Smooth muscle cell (in vitro differentiated cells): Measurements from ENCODE around the gene COG7. TPM values are rescaled to one million over a fixed set of nuclear protein-coding genes. Genes with fewer than 3 reads are reported as not detected.

Experiments used
- DNase-seq: peaks from one replicate; lab custom pipeline; 2025; ENCODE audit not compliant: unreplicated experiment; lab: John Stamatoyannopoulos, UW
- H2AFZ ChIP-seq: fragments of 200-600 bp; sonication (generic); 2 replicates; pipeline ENCODE4 v1.6.0; 2016; ENCODE audit warnings: antibody characterized with exemption, low read depth, mild to moderate bottlenecking
- H3F3A ChIP-seq: fragments of 200-600 bp; sonication (generic); 2 replicates; pipeline ENCODE4 v1.6.0; 2017; ENCODE audit warnings: antibody characterized with exemption, low read depth
- H3K27ac ChIP-seq: fragments of 200-600 bp; sonication (generic); 2 replicates; pipeline ENCODE4 v1.5.1; 2016; ENCODE audit warnings: low read depth, mild to moderate bottlenecking
- H3K27me3 ChIP-seq: fragments of 200-600 bp; sonication (generic); 2 replicates; pipeline ENCODE4 v1.6.1; 2016; ENCODE audit warnings: low read depth, mild to moderate bottlenecking
- H3K36me3 ChIP-seq: fragments of 200-600 bp; sonication (generic); 2 replicates; pipeline ENCODE4 v1.5.1; 2016; ENCODE audit warnings: low read depth
- H3K4me1 ChIP-seq: fragments of 200-600 bp; sonication (generic); 2 replicates; pipeline ENCODE4 v1.5.1; 2016; ENCODE audit warnings: low read depth
- H3K4me2 ChIP-seq: fragments of 200-600 bp; sonication (generic); 2 replicates; pipeline ENCODE4 v1.6.0; 2016; ENCODE audit warnings: mild to moderate bottlenecking
- H3K4me3 ChIP-seq: fragments of 200-600 bp; sonication (generic); 2 replicates; pipeline ENCODE4 v1.5.1; 2016; ENCODE audit warnings: mild to moderate bottlenecking
- H3K79me2 ChIP-seq: fragments of 200-600 bp; sonication (generic); 2 replicates; pipeline ENCODE4 v1.6.0; 2016; ENCODE audit warnings: low read depth, mild to moderate bottlenecking
- H3K9ac ChIP-seq: fragments of 200-600 bp; sonication (generic); 2 replicates; pipeline ENCODE4 v1.6.0; 2016; ENCODE audit warnings: low read depth
- H3K9me3 ChIP-seq: fragments of 200-600 bp; sonication (generic); replicated peaks from 2 replicates; pipeline ENCODE4 v1.5.1; 2016; ENCODE audit warnings: low read depth
- H4K20me1 ChIP-seq: fragments of 200-600 bp; sonication (generic); 2 replicates; pipeline ENCODE4 v1.6.0; 2016; ENCODE audit warnings: low read depth
- CTCF ChIP-seq: fragments of 200-600 bp; sonication (generic); IDR thresholded peaks from 2 replicates; pipeline ENCODE4 v1.5.1; 2017; ENCODE audit warnings: borderline replicate concordance, mild to moderate bottlenecking, antibody characterized with exemption; ENCODE audit not compliant: insufficient read depth, poor library complexity, severe bottlenecking
- WGBS: methylation state at CpG from one replicate; pipeline ENCODE4 v1.1.7; 2016; ENCODE audit warnings: low lambda C conversion rate; 5-methylcytosine and 5-hydroxymethylcytosine counted together
- polyA plus RNA-seq: library from polyadenylated mRNA; unstranded; fragments of >200 nt; fragmentation: Nextera tagmentation; extraction: Ambion mirVana; gene quantifications from 2 replicates; pipeline ENCODE4 v1.2.1, GENCODE V29; 2016
- total RNA-seq: library from RNA; depleted of rRNA; stranded (reverse); fragments of >200 nt; gene quantifications from 2 replicates; pipeline ENCODE4 v1.2.3, GENCODE V29; 2014

COG7 gene
- total and polyA plus RNA-seq, 2 experiments from 2014 or later, result 17.2 to 17.6 TPM

DNA sequence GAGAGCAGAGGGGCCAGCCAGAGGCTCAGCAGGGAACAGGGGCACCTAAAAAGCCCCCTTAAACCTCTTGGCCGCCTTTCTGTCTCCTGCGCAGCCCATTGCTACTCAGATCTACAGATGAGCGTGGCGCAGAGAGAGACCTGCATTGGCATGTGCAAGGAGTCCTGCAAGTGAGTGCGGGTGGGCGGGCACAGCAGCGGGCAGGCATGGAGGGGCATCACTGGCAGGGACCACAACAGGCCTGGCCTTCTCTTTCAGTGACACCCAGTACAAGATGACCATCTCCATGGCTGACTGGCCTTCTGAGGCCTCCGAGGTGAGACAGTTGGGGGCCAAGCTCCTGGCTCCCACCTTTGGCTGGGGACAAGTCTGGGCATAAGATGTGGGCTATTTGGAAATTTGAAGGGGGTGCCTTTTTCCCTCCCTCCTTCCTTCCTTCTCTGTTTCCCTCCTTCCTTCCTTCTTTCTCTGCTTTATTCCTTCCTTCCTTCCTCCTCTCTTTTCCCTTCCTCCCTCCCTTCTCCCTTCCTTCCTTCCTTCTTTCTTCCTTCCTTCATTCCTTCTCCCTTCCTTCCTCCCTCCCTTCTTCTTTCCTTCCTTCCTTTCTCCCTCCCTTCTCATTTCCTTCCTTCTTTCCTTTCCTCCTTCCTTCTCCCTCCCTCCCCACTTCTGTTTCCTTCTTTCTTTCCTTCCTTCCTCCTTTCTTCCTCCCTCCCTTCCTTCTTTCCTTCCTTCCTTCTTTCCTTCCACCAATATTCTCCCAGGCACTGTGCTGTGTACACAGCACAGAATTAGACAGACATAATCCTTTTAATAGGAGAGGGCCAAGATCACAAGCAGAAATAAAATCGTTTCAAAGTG, 75.7 kb downstream of the COG7 start:
- TF ChIP-seq CTCF, result no peak
- Histone ChIP-seq H2AFZ (no peak overlapping the region), H4K20me1 (no peaks in the 10 kb centered on the region), H3K36me3 (no peaks in the 10 kb centered on the region), H3K79me2 (no peaks in the 10 kb centered on the region), H3K9me3 (no peaks in the 10 kb centered on the region), H3K4me2 (no peak overlapping the region), H3K4me3 (no peak overlapping the region), H3K27me3 (no peaks in the 10 kb centered on the region), H3F3A (no peaks in the 10 kb centered on the region), H3K9ac (no peak overlapping the region), H3K4me1 (no peaks in the 10 kb centered on the region), H3K27ac (no peak overlapping the region)
- no peak for DNase-seq
- 91% methylated on average over 9 of the region's 9 CpGs for WGBS

- 92% methylated on average over 7 of the region's 7 CpGs for WGBS
- Histone ChIP-seq H3F3A (no peaks in the 10 kb centered on the region), H3K4me2 (no peak overlapping the region), H3K27ac (no peak overlapping the region), H3K36me3 (no peaks in the 10 kb centered on the region), H4K20me1 (no peaks in the 10 kb centered on the region), H2AFZ (no peak overlapping the region), H3K4me1 (no peaks in the 10 kb centered on the region), H3K9ac (no peak overlapping the region), H3K27me3 (no peaks in the 10 kb centered on the region), H3K79me2 (no peaks in the 10 kb centered on the region), H3K9me3 (no peaks in the 10 kb centered on the region), H3K4me3 (no peak overlapping the region)
- no peak for TF ChIP-seq CTCF
- DNase-seq, result no peak
Measured at GRCh38 chr16:23375643-23376042, 77.3 kb downstream of the COG7 start.

GRCh38 chr16:23374721-23375510, 78.1 kb downstream of the COG7 start:
- Histone ChIP-seq H3K9ac (no peak overlapping the region), H2AFZ (no peak overlapping the region), H3K9me3 (no peaks in the 10 kb centered on the region), H3F3A (no peaks in the 10 kb centered on the region), H3K79me2 (no peaks in the 10 kb centered on the region), H3K4me1 (no peaks in the 10 kb centered on the region), H3K4me3 (no peak overlapping the region), H3K27ac (no peak overlapping the region), H3K4me2 (no peak overlapping the region), H3K27me3 (no peaks in the 10 kb centered on the region), H3K36me3 (no peaks in the 10 kb centered on the region), H4K20me1 (no peaks in the 10 kb centered on the region)
- no peak for TF ChIP-seq CTCF
- no peak for DNase-seq
- WGBS, result 86% methylated on average over 16 of the region's 17 CpGs
